Measurements from ENCODE around the gene PBX4. TPM values are rescaled to one million over a fixed set of nuclear protein-coding genes. Genes with fewer than 3 reads are reported as not detected.

The PBX4 gene
- total RNA-seq, 4 donors from 2014 or later = 3.3 to 14.9 (median 4.8) TPM

DNA sequence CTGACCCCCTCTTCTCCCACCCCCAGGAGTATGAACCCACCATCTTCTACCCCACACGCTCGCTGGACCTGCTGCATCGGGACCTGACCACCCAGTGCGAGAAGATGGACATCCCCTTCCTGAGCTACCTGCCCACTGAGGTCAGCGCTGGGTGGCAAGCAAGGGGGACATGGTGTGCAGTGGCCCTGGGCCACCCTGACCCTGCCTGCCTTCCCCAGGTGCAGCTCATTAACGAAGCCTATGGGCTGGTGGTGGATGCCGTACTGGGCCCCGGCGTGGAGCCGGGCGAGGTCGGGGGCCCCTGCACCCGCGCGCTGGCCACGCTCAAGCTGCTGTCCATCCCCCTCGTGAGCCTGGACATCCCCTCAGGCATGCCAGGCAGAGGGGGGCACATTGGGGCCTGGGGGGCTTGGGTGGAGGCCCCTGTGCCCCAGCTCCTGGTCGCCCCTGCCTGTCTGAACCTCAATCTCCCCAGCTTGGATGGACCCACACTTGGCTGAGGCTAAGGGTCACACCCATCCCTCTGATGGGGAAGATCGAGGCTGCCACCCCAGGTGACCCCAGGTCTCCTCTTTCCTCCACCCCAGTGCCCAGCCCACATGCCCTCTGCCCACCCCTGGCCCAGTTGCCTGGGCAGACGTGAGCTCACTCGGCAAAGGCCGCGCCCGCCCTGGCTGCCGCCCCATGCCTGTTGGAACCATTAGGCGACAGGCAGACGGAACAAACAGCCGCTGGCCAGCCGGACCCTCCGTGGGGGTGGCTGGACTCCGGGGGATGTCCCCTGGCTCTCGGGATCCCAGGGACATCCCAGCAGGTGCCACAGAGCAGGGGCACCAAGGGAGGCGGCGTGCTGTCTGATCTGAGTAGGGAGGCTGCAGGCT is 82.9 kb downstream of the PBX4 start:
- Histone ChIP-seq H3K36me3 (no peaks in the 10 kb centered on the region), H3K27me3 (peaks cover 6% of the 10 kb centered on the region), H3K4me3 (no peak overlapping the region), H3K9me3 (no peaks in the 10 kb centered on the region), H3K4me1 (peaks cover 33% of the 10 kb centered on the region), H3K27ac (no peak overlapping the region)
- WGBS = 90% methylated on average over 11 of the region's 34 CpGs
- TF ChIP-seq, protein P1, sequence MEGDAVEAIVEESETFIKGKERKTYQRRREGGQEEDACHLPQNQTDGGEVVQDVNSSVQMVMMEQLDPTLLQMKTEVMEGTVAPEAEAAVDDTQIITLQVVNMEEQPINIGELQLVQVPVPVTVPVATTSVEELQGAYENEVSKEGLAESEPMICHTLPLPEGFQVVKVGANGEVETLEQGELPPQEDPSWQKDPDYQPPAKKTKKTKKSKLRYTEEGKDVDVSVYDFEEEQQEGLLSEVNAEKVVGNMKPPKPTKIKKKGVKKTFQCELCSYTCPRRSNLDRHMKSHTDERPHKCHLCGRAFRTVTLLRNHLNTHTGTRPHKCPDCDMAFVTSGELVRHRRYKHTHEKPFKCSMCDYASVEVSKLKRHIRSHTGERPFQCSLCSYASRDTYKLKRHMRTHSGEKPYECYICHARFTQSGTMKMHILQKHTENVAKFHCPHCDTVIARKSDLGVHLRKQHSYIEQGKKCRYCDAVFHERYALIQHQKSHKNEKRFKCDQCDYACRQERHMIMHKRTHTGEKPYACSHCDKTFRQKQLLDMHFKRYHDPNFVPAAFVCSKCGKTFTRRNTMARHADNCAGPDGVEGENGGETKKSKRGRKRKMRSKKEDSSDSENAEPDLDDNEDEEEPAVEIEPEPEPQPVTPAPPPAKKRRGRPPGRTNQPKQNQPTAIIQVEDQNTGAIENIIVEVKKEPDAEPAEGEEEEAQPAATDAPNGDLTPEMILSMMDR (IDR thresholded peaks at IDR 0.05) = no peak
- TF ChIP-seq EP300 (IDR thresholded peaks at IDR 0.05) = no peak
- TF ChIP-seq POLR2A (IDR thresholded peaks at IDR 0.05) = no peak
- TF ChIP-seq POLR2AphosphoS5 (IDR thresholded peaks at IDR 0.05) = no peak
- DNase-seq (ENCODE audit: low spot score in 2 of 2) = no peak

DNA sequence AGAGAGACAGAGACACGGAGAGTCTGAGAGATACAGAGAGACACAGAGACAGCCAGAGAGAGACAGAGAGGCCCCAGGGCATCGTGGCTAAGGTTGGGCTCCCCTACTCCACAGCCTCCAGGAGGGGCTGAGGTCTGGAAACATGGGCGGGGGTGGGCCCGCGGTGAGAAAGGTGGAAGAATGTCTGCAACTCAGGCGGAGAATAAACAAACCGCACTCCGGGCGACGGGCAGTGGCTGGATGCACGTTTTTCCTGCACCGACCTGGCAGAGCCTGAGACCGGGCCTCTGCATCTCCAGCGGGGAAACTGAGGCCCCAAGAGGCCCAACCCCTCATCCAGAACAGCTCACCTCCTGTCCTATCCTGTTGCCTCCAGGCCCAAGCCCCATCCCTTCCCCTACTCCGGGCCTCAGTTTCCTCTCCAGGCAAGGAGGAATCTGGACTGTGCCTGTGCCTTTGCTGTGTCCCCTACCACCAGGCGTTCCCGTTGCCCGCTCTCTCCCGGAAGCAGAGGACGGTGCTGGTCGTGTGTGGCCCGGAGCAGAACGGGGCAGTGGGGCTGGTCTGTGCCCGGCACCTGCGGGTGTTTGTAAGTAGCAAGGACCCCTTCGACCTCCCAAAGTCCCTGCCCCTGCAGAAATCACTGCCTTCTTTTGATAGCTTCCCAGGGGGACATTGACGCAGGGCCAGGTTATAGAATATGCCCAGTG is 83.8 kb downstream of the PBX4 start:
- TF ChIP-seq, protein P1 (IDR thresholded peaks at IDR 0.05) = no peak
- TF ChIP-seq POLR2A (IDR thresholded peaks at IDR 0.05) (no peak), EP300 (IDR thresholded peaks at IDR 0.05) (no peak), POLR2AphosphoS5 (IDR thresholded peaks at IDR 0.05) (no peak)
- no peaks in the 10 kb centered on the region for H3K36me3 ChIP-seq
- WGBS = 81% methylated on average over 25 of the region's 27 CpGs

DNA sequence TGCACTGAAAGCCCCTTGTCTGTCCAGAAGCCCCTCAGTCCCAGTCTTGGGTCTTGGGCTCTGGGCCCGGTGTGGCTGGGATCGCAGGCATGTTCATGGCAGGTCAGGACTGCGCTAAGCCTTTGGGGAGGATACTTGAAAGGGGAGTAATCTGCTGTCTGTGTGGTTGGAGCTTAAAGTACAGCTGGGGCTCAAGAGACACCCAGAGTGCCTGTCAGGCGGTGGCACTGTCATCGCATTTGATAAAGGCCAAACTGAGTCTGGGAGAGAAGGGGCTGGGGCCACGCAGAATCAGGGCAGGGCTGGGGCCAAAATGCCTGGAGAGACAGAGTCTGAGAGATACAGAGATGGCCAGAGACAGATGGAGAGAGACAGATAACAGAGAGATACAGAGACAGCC is 84.6 kb downstream of the PBX4 start:
- peak in 1 of 2 donors; percentile 57 for DNase-seq (ENCODE audit: low spot score in 2 of 2)
- Histone ChIP-seq H3K4me3 (no peak overlapping the region), H3K27ac (no peak overlapping the region), H3K9me3 (no peaks in the 10 kb centered on the region), H3K36me3 (peaks cover 4% of the 10 kb centered on the region), H3K4me1 (peaks cover 23% of the 10 kb centered on the region), H3K27me3 (no peaks in the 10 kb centered on the region)
- whole genome bisulfite sequencing = 67% methylated on average over 6 of the region's 6 CpGs
- no peak for TF ChIP-seq POLR2AphosphoS5 (IDR thresholded peaks at IDR 0.05)
- TF ChIP-seq, protein P1 (IDR thresholded peaks at IDR 0.05) = no peak
- TF ChIP-seq EP300 (IDR thresholded peaks at IDR 0.05) = no peak
- no peak for TF ChIP-seq POLR2A (IDR thresholded peaks at IDR 0.05)

More for the DNA sequence above, 83.8 kb downstream of the PBX4 start:
- Histone ChIP-seq H3K4me3 (no peak overlapping the region), H3K9me3 (no peaks in the 10 kb centered on the region), H3K4me1 (peaks cover 27% of the 10 kb centered on the region), H3K27ac (no peak overlapping the region), H3K27me3 (no peaks in the 10 kb centered on the region)
- DNase-seq (ENCODE audit: low spot score in 2 of 2) = no peak

DNA sequence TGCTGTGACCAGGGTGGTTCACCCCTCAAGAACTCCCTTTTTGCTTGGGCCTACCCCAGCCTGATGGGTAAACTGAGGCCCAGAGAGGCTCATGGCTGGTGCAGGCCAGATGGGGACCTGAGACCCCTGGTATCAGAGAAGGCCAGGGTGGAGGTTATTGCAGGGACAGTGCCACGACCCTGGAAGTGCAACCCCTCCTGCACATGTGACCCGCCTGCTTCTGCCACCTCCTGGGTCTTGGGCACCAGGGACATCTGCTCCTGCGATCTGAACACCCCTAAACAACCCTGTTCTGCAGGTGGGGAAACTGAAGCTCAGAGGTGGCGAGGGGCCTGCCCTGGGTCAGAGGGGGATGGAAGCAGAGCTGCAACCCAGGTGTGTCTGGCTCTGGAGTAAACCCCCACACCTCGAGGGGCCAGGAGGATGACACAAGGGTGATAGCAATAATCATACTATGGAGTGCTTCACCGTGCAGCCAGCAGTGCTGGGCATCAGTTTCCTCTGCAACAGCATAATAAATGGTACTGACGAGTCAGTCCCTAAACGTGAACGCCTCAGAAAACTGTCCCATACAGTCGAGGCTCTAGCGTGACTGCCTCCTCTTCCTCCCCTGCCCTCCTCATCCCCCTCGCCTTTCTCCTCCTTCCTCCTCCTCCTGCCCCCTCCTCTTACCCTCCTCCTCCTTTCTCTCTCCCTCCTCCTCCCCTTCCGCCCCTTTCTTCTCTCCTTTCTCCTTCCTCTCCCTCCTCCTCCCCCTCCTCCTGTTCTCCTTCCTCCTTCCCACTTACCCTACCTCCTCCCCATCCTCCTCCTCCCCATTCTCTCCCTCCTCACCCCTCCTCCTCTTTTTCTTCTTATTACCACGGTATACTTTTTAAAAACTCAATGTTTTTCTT is 85.4 kb downstream of the PBX4 start:
- Histone ChIP-seq H3K27ac (no peak overlapping the region), H3K4me3 (no peak overlapping the region), H3K27me3 (no peaks in the 10 kb centered on the region), H3K9me3 (no peaks in the 10 kb centered on the region), H3K4me1 (peaks cover 15% of the 10 kb centered on the region), H3K36me3 (peaks cover 11% of the 10 kb centered on the region)
- DNase-seq (ENCODE audit: low spot score in 2 of 2) = peak in 1 of 2 donors; percentile 55
- 70% methylated on average over 11 of the region's 14 CpGs for WGBS
- no peak for TF ChIP-seq POLR2A (IDR thresholded peaks at IDR 0.05)
- TF ChIP-seq, protein P1 (IDR thresholded peaks at IDR 0.05) = no peak
- no peak for TF ChIP-seq EP300 (IDR thresholded peaks at IDR 0.05)
- no peak for TF ChIP-seq POLR2AphosphoS5 (IDR thresholded peaks at IDR 0.05)
